Large intestine (tissue), 3 donors: ENCODE data around the gene NEU2. TPM values are rescaled to one million over a fixed set of nuclear protein-coding genes. Genes with fewer than 3 reads are reported as not detected.
A peak's percentile ranks its signal among the peaks of the same experiment; 100 is the strongest.

Source experiments
- DNase-seq, 2 donors: peaks; one replicate each; pipeline versions ENCODE4 v3.0.0 to v3.0.0-alpha.2; 2013
- H3K27ac ChIP-seq: one replicate; pipeline ENCODE4 v1.5.1; 2013; ENCODE audit warnings: low read length
- H3K27me3 ChIP-seq: 2 replicates; pipeline ENCODE4 v1.6.1; 2013; ENCODE audit warnings: low read length; ENCODE audit not compliant: control insufficient read depth, insufficient read depth
- H3K36me3 ChIP-seq: 2 replicates; pipeline ENCODE4 v1.6.1; 2013; ENCODE audit warnings: low read length; ENCODE audit not compliant: control insufficient read depth, insufficient read depth
- H3K4me1 ChIP-seq: one replicate; pipeline ENCODE4 v1.6.1; 2013; ENCODE audit warnings: low read length; ENCODE audit not compliant: control insufficient read depth, insufficient read depth
- H3K4me3 ChIP-seq: one replicate; pipeline ENCODE4 v1.5.1; 2013; ENCODE audit warnings: low read length
- H3K9me3 ChIP-seq: one replicate; pipeline ENCODE4 v1.6.1; 2013; ENCODE audit warnings: mild to moderate bottlenecking, low read depth, low read length, moderate library complexity; ENCODE audit not compliant: control insufficient read depth
- WGBS: methylation state at CpG from one replicate; pipeline ENCODE4 v1.1.5; 2013; ENCODE audit warnings: low lambda C conversion rate; ENCODE audit not compliant: insufficient coverage; 5-methylcytosine and 5-hydroxymethylcytosine counted together
- polyA plus RNA-seq: library from polyadenylated mRNA; unstranded; fragments of 120-200 nt; gene quantifications from one replicate; pipeline ENCODE4 v1.2.1, GENCODE V29; 2013

The NEU2 gene
- polyA plus RNA-seq, 1 donor = not detected

DNA sequence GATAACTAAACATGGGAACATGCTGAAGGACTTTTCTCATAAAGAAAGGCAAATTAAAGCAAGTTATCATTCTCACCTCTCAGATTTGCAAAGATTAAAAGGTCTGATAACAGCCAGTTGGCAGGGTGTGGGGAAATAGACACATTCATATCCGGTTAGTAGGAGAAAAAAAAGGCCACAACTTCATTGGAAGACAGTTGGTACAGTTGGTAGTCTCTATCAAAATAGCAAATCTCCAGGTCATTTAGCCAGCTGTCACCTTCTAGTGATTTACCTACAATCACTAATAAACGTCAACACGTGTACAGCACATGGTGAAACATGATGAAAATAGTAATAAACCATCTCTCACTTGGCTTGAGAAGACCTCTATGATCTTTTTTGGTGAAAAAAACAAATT lies 44.3 kb downstream of the NEU2 start:
- Histone ChIP-seq H3K9me3 (no peaks in the 10 kb centered on the region), H3K27ac (no peak overlapping the region), H3K4me3 (no peak overlapping the region), H3K36me3 (no peaks in the 10 kb centered on the region), H3K27me3 (peaks cover 4% of the 10 kb centered on the region), H3K4me1 (no peaks in the 10 kb centered on the region)
- no CpG with 5 or more reads among the region's 3 CpGs for WGBS
- DNase-seq = no peak

DNA sequence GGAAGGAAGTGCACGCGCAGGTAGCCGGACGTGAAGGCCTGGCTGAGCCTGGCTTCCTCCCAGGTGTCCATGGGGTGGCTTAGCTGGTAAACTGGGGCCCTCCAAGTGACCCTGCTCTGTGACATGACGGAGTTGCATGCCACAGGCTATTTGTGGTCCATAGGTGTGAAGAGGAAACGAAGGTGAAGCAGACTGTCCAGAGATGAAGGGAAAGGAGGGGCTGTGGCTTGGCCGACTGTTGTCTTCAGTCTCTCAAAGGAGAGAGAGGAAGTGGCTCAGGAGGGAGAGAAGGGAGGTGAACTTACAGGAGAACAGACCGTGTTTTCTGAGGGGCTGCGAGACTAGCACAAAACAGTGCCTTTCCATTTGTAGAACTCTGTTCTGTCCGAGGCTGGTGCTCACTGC lies 47.0 kb downstream of the NEU2 start:
- no peak for DNase-seq
- Histone ChIP-seq H3K27me3 (peaks cover under 1% of the 10 kb centered on the region), H3K27ac (no peak overlapping the region), H3K36me3 (no peaks in the 10 kb centered on the region), H3K4me1 (peaks cover 2% of the 10 kb centered on the region), H3K9me3 (no peaks in the 10 kb centered on the region), H3K4me3 (no peak overlapping the region)
- no CpG with 5 or more reads among the region's 10 CpGs for WGBS

DNA sequence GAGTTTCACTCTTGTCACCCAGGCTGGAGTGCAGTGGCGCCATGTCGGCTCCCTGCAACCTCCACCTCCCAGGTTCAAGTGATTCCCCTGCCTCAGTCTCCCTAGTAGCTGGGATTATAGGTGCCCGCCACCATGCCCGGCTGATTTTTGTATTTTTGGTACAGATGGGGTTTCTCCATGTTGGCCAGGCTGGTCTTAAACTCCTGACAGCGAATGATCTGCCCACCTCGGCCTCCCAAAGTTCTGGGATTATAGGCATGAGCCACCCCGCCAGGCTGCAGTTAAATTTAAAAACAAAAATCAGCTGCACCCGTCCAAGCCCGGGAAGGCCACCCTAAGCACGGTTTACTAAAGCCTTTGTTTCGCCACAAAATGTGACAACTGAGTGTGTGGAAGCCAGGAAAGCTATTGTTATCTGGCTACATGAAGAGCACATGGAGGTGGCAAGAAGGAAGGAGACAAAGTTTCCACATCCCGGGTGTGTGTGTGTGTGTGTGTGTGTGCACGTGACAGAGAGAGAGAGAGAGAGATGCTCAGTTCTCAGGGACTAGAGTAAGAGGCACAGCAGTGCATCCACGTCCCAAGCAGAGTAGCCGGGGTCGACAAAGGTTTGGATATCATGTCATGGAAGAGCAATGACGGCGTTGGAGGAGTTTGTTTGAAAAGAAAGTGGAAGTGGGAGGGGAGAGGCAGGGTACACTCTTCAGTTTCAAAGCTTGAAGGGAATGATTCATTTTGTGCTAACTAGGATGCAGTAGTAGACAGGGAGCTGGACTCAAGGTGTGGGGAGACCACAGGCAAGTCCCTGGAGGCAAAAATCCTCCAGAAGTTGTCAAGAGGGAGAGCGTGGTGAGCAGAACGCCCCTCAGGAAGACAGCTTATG lies 47.7 kb downstream of the NEU2 start:
- H3K4me3 ChIP-seq = no peak overlapping the region
- DNase-seq = no peak
- no peak overlapping the region for H3K27ac ChIP-seq
- peaks cover 2% of the 10 kb centered on the region for H3K4me1 ChIP-seq
- H3K36me3 ChIP-seq = no peaks in the 10 kb centered on the region
- no CpG with 5 or more reads among the region's 20 CpGs for WGBS
- H3K27me3 ChIP-seq = no peaks in the 10 kb centered on the region
- no peaks in the 10 kb centered on the region for H3K9me3 ChIP-seq

DNA sequence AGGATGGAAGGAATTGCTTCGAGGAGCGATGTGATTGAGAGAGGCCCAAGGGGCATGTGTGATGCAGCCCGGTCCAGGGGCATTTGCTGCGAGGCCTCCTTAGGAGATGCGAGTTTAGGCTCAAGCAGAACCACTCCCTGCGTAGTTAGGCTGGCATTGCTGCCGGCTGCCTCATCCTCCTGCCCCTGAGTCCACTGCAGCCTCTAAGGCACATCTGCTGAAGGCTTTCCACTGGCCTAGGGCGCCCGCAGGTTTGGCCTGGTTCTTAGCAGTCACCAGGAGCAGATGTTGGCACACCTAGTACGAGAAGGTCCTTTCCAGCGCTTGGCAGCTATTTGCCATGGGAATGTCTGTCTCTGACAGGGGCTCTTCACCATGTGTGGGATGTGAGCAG lies 48.4 kb downstream of the NEU2 start:
- Histone ChIP-seq H3K36me3 (no peaks in the 10 kb centered on the region), H3K4me1 (peaks cover 2% of the 10 kb centered on the region), H3K4me3 (no peak overlapping the region), H3K27me3 (no peaks in the 10 kb centered on the region), H3K9me3 (no peaks in the 10 kb centered on the region), H3K27ac (no peak overlapping the region)
- DNase-seq = no peak
- WGBS = no CpG with 5 or more reads among the region's 11 CpGs

DNA sequence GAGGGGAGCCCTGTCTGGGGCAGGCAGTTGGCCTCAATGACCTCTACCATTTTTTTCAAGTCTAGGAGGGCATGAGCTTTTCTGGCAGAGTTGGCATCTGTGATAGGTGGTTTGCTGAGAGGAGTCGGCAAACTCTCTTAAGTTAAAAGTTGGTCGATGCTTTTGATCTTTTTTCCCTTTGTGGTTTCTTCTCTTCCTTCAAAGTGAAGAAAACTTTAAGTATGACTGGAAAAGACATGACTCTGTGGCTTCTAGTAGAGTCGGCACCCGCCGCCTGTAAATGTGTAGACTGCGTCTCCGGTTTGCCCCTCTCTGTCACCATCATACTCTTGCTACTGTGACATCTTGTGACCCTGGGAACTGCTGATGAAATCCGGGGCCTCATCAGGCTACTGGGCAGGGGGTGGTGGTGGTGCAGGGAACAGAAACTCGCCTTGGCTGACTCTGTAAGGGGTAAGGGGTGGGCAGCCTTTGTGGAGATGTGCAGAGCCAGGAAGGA lies 48.8 kb downstream of the NEU2 start:
- H3K27ac ChIP-seq = no peak overlapping the region
- no peak for DNase-seq
- H3K36me3 ChIP-seq = no peaks in the 10 kb centered on the region
- H3K4me1 ChIP-seq = peaks cover 2% of the 10 kb centered on the region
- H3K27me3 ChIP-seq = no peaks in the 10 kb centered on the region
- H3K9me3 ChIP-seq = no peaks in the 10 kb centered on the region
- no CpG with 5 or more reads among the region's 9 CpGs for WGBS
- no peak overlapping the region for H3K4me3 ChIP-seq

DNA sequence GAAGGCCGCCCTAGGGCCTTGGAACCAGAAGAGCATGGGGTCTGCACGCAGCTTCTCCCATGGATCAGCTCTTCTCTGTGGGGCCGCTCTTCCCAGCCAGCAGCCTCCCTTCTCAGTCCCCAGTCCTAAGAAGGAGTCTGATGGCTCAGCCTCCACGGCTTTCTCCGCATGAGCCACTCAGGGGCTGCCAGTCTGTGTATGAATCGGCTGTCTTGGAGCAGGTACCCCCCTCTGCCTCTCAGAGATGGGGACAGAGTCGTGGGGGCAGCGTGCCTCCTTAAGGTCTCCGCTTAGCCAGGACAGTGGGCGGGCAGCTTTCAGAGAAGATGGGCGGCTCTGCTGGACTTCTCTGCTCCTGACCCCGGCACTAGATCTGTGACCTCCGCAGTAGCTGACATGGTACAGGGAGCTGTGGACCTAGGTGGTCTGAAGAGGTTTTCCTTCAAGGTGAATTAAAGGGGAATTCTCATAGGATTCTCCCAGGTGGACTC lies 49.3 kb downstream of the NEU2 start:
- WGBS = no CpG with 5 or more reads among the region's 13 CpGs
- Histone ChIP-seq H3K9me3 (no peaks in the 10 kb centered on the region), H3K27me3 (no peaks in the 10 kb centered on the region), H3K4me3 (no peak overlapping the region), H3K36me3 (no peaks in the 10 kb centered on the region), H3K27ac (no peak overlapping the region), H3K4me1 (peaks cover 5% of the 10 kb centered on the region)
- DNase-seq = no peak

DNA sequence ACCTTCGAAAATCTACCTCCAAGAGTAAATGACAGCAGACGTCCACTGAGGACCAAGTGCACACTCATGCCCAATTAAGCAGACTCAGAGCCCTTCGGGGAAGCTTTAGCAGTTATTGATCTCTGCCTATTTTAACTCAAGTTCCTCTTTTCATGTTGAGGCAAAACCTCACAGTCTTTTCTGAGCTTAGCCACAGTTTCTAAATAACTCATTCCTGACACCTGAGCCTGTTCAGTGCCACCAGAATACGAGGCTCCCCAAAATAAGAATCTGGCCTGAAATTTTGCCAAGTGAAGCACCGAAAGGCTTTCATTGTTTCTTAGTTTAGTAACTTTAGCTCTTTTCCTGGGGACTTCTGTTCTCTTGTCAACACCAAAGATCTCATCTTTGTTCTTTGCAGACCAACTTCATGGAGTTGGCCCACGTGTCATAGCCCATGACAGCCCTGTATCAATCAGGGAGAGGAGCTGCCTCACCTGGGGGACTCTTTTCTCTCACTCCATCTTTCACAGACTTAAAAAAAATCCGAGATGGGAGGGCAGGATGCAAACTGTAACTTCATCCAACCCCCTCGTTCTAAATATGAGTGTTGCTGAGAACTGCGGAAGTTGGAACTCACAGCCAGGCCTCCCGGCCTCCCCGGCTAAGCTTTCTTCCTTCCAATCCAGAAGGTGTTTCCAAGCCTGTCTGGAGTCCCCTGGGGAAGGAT lies 49.9 kb downstream of the NEU2 start:
- Histone ChIP-seq H3K36me3 (no peaks in the 10 kb centered on the region), H3K27me3 (no peaks in the 10 kb centered on the region), H3K4me1 (peaks cover 5% of the 10 kb centered on the region), H3K27ac (no peak overlapping the region), H3K9me3 (no peaks in the 10 kb centered on the region), H3K4me3 (no peak overlapping the region)
- WGBS = 73% methylated on average over 2 of the region's 11 CpGs
- DNase-seq = no peak

DNA sequence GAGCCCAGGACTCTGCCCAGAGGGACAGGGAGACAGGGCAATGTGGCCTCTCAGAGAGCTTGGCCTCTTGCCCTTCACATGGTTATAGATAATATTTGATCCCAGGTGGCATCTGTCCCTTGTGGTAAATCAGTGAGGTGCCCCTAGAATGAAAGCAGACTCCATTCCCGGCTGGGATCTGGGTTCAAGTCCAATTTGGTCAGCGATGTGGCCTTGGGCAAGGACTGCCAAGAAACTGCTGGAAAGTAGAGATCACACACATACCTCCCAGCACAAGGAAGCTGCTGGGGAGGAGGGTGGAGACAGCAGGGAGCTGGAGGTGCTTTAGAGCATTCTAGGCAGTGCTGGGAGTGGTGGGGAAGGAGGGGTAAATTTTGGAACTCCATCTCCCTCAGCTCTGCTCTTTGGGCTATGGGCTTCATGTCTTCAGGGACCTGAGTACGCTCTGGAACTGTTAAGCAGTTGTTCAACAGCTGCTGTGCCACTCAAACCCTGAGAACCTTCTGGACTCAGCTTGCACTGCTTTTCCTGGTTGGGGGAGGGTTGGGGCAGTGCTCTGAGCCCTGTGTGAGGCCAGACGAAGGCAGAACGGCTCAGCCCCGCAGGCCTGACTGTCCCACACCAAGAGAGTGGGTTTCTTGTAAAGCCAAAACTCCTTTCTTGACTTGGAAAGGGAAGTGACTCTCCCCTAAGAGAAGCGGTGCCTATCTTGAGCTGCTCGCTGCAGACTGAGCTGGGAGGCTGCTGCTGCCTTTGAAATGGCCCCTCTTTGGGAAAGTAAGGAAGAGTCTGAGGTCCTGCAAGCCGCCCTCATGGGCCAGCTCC lies 50.7 kb downstream of the NEU2 start:
- DNase-seq = peak in 1 of 2 donors; percentile 2
- Histone ChIP-seq H3K27ac (no peak overlapping the region), H3K36me3 (no peaks in the 10 kb centered on the region), H3K4me3 (no peak overlapping the region), H3K4me1 (peaks cover 5% of the 10 kb centered on the region), H3K27me3 (no peaks in the 10 kb centered on the region), H3K9me3 (no peaks in the 10 kb centered on the region)
- no CpG with 5 or more reads among the region's 9 CpGs for WGBS

DNA sequence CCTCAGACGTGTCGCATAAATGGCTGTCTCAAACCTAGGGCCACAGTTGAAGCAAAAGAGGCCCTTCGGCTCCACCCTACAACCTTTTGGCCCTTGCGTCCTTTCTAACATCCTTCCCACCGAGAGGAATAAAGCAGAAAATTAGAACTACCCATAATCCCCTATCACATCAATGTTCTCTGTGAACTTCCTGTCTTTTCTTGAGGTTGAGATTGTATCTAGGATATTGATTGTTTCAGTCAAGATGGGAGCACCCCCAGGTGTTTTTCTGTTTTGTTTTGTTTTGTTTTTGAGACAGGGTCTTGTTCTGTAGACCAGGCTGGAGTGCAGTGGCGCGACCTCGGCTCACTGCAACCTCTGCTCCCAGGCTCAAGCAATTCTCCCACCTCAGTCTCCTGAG lies 51.3 kb downstream of the NEU2 start:
- Histone ChIP-seq H3K27ac (peak overlapping the region; percentile 7), H3K36me3 (no peaks in the 10 kb centered on the region), H3K27me3 (no peaks in the 10 kb centered on the region), H3K4me3 (no peak overlapping the region), H3K9me3 (no peaks in the 10 kb centered on the region), H3K4me1 (peaks cover 5% of the 10 kb centered on the region)
- DNase-seq = peak in 1 of 2 donors; percentile 1
- no CpG with 5 or more reads among the region's 8 CpGs for WGBS

DNA sequence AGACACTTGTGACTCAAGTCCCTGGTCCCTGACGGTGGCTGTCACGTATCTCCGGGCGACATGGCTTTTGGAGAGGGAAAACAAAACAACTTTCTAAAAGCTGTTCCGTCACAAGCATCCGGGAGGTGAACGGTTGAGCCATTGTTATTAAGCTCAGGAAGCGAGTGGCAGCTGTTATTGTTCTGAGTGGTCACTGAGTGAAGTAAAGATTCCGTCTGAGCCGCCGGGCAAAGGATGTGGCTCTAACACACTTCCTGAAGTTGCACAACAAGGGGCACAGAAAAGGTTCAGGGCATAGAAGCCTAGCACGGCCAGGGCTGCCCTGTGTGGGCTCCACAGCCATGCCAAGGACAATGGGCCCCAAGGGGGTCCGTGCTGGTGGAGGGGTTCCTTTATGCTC lies 52.0 kb downstream of the NEU2 start:
- no peaks in the 10 kb centered on the region for H3K36me3 ChIP-seq
- H3K9me3 ChIP-seq = no peaks in the 10 kb centered on the region
- no peak overlapping the region for H3K4me3 ChIP-seq
- no peak overlapping the region for H3K27ac ChIP-seq
- H3K27me3 ChIP-seq = no peaks in the 10 kb centered on the region
- DNase-seq = peak in 1 of 2 donors; percentile 23
- peaks cover 5% of the 10 kb centered on the region for H3K4me1 ChIP-seq
- no CpG with 5 or more reads among the region's 13 CpGs for WGBS
